Neuronal stem cell (in vitro differentiated cells): ENCODE data around the gene ENTHD1.

Source experiments
- DNase-seq: peaks from one replicate; pipeline ENCODE4 v3.0.0-alpha.2; 2013; ENCODE audit warnings: low spot score
- H2AFZ ChIP-seq: one replicate; pipeline ENCODE4 v1.6.1; 2013; ENCODE audit warnings: mild to moderate bottlenecking, low read length, inconsistent platforms
- H2AK5ac ChIP-seq: 2 replicates; pipeline ENCODE4 v1.6.1; 2013; ENCODE audit warnings: low read depth, mild to moderate bottlenecking, inconsistent platforms, low read length, moderate library complexity, mixed read lengths
- H2BK120ac ChIP-seq: 2 replicates; pipeline ENCODE4 v1.6.1; 2013; ENCODE audit warnings: low read depth, mild to moderate bottlenecking, inconsistent platforms, low read length, moderate library complexity, mixed read lengths
- H2BK12ac ChIP-seq: one replicate; pipeline ENCODE4 v1.6.1; 2013; ENCODE audit warnings: low read length, inconsistent platforms
- H2BK15ac ChIP-seq: 2 replicates; pipeline ENCODE4 v1.6.1; 2013; ENCODE audit warnings: mild to moderate bottlenecking, low read length, inconsistent platforms, mixed read lengths
- H2BK5ac ChIP-seq: one replicate; pipeline ENCODE4 v1.6.1; 2013; ENCODE audit warnings: inconsistent platforms, mild to moderate bottlenecking, low read length, moderate library complexity
- H3K14ac ChIP-seq: one replicate; pipeline ENCODE4 v1.6.1; 2013; ENCODE audit warnings: low read length, inconsistent platforms
- H3K18ac ChIP-seq: 2 replicates; pipeline ENCODE4 v1.6.1; 2013; ENCODE audit warnings: low read length, inconsistent platforms
- H3K23ac ChIP-seq: 2 replicates; pipeline ENCODE4 v1.6.1; 2013; ENCODE audit warnings: low read depth, mild to moderate bottlenecking, mixed read lengths, low read length, inconsistent platforms; ENCODE audit not compliant: poor library complexity
- H3K27ac ChIP-seq: replicated peaks from 3 replicates; pipeline ENCODE4 v1.5.1; 2013; ENCODE audit warnings: low read length, inconsistent platforms
- H3K27me3 ChIP-seq, 3 experiments: 2 replicates each; pipeline ENCODE4 v1.6.1; 2013; ENCODE audit warnings: low read length in 3 of 3, mild to moderate bottlenecking in 2 of 3, inconsistent platforms in 1 of 3, low read depth in 1 of 3, mixed read lengths in 1 of 3, moderate library complexity in 1 of 3; ENCODE audit not compliant: control insufficient read depth in 3 of 3, insufficient read depth in 3 of 3
- H3K36me3 ChIP-seq, 2 donors: replicated peaks in 1 of 2; 2 replicates each; pipeline ENCODE4 v1.6.1; 2013; ENCODE audit warnings: low read length in 2 of 2; ENCODE audit not compliant: control insufficient read depth in 2 of 2, insufficient read depth in 2 of 2
- H3K4ac ChIP-seq: 2 replicates; pipeline ENCODE4 v1.6.1; 2013; ENCODE audit warnings: inconsistent platforms, mild to moderate bottlenecking, low read length, moderate library complexity
- H3K4me1 ChIP-seq, 2 donors: 1 replicate in 1 of 2; 2 replicates in 1 of 2; pipeline ENCODE4 v1.6.1; 2013; ENCODE audit warnings: low read length in 2 of 2, low read depth in 1 of 2; ENCODE audit not compliant: control insufficient read depth in 2 of 2, insufficient read depth in 1 of 2
- H3K4me2 ChIP-seq: one replicate; pipeline ENCODE4 v1.6.1; 2013; ENCODE audit warnings: mild to moderate bottlenecking, low read length, inconsistent platforms; ENCODE audit not compliant: insufficient read depth, poor library complexity, severe bottlenecking
- H3K4me3 ChIP-seq, 2 donors: 2 replicates each; pipeline ENCODE4 v1.5.1; 2013; ENCODE audit warnings: low read length in 2 of 2, mild to moderate bottlenecking in 2 of 2, inconsistent platforms in 1 of 2, moderate library complexity in 1 of 2
- H3K79me1 ChIP-seq: one replicate; pipeline ENCODE4 v1.6.1; 2013; ENCODE audit warnings: low read depth, mild to moderate bottlenecking, inconsistent platforms, low read length, moderate library complexity
- H3K9ac ChIP-seq: one replicate; pipeline ENCODE4 v1.6.1; 2013; ENCODE audit warnings: mild to moderate bottlenecking, low read depth, low read length, inconsistent platforms; ENCODE audit not compliant: poor library complexity
- H3K9me3 ChIP-seq, 2 donors: replicated peaks in 1 of 2; 2 replicates each; pipeline versions ENCODE3 to v1.6.1; 2013; ENCODE audit warnings: low read length in 2 of 2, mild to moderate bottlenecking in 2 of 2, inconsistent platforms in 1 of 2, low read depth in 1 of 2, mixed read lengths in 1 of 2, moderate library complexity in 1 of 2; ENCODE audit not compliant: control insufficient read depth in 2 of 2, insufficient read depth in 1 of 2
- H4K8ac ChIP-seq: one replicate; pipeline ENCODE4 v1.6.1; 2013; ENCODE audit warnings: low read depth, mild to moderate bottlenecking, inconsistent platforms, low read length, moderate library complexity
- H4K91ac ChIP-seq: one replicate; pipeline ENCODE4 v1.6.1; 2013; ENCODE audit warnings: low read length, low read depth, mild to moderate bottlenecking, inconsistent platforms; ENCODE audit not compliant: poor library complexity
- WGBS, 2 donors: extraction: QIAGEN DNeasy Blood & Tissue Kit; methylation state at CpG; one replicate each; pipeline ENCODE4 v1.1.7; 2013; ENCODE audit warnings: missing lambda C conversion rate in 2 of 2, mixed read lengths in 1 of 2; ENCODE audit not compliant: insufficient read length in 2 of 2, insufficient replicate concordance in 1 of 2; ENCODE audit errors: extremely low coverage in 2 of 2; 5-methylcytosine and 5-hydroxymethylcytosine counted together

ENTHD1 gene

GRCh38 chr22:39900306-39901227 lies 7.0 kb upstream of the ENTHD1 start, which contains the start of gene GRAP2:
GRAP2 (plus strand) TSS chr22:39901084; CDS start chr22:39947107, 46,023 bp downstream.
- Histone ChIP-seq H2BK5ac (no peak within 1 kb of the TSS), H2BK12ac (no peak within 1 kb of the TSS), H3K9me3 (no peaks in the 10 kb centered on the region), H2BK15ac (no peak within 1 kb of the TSS), H3K4me3 (no peak within 1 kb of the TSS), H3K79me1 (no peaks in the 10 kb centered on the region), H3K27me3 (peaks cover 0 to 10% (median 0%) of the 10 kb centered on the region in 3 experiments), H3K9ac (no peak within 1 kb of the TSS), H3K4me1 (no peaks in the 10 kb centered on the region), H3K14ac (no peak within 1 kb of the TSS), H2AK5ac (no peak within 1 kb of the TSS), H4K91ac (no peak within 1 kb of the TSS), H3K4me2 (no peak within 1 kb of the TSS), H3K4ac (no peak within 1 kb of the TSS), H2AFZ (no peak within 1 kb of the TSS), H3K27ac (no peak within 1 kb of the TSS), H4K8ac (no peak within 1 kb of the TSS), H3K23ac (no peak within 1 kb of the TSS), H3K36me3 (no peaks in the 10 kb centered on the region), H2BK120ac (no peak within 1 kb of the TSS), H3K18ac (no peak within 1 kb of the TSS)
- no peak for DNase-seq
- WGBS, 2 donors: no CpG with 5 or more reads among the region's 4 CpGs

GRCh38 chr22:39898997-39899396 lies 5.4 kb upstream of the ENTHD1 start:
- no peak overlapping the region for H3K4ac ChIP-seq
- H2BK120ac ChIP-seq: no peak overlapping the region
- no peak overlapping the region for H3K4me3 ChIP-seq
- H4K91ac ChIP-seq: no peak overlapping the region
- no peak overlapping the region for H3K18ac ChIP-seq
- H3K79me1 ChIP-seq: no peaks in the 10 kb centered on the region
- no peak for DNase-seq
- no peak overlapping the region for H3K14ac ChIP-seq
- no peaks in the 10 kb centered on the region for H3K4me1 ChIP-seq
- H2BK15ac ChIP-seq: no peak overlapping the region
- H3K23ac ChIP-seq: no peak overlapping the region
- H3K27me3 ChIP-seq: peaks cover 0 to 10% (median 0%) of the 10 kb centered on the region in 3 experiments
- no CpG with 5 or more reads among the region's 2 CpGs for WGBS, 2 donors
- no peak overlapping the region for H2BK5ac ChIP-seq
- no peak overlapping the region for H4K8ac ChIP-seq
- H2AK5ac ChIP-seq: no peak overlapping the region
- no peak overlapping the region for H2BK12ac ChIP-seq
- no peak overlapping the region for H3K4me2 ChIP-seq
- no peaks in the 10 kb centered on the region for H3K36me3 ChIP-seq
- H3K27ac ChIP-seq: no peak overlapping the region
- no peaks in the 10 kb centered on the region for H3K9me3 ChIP-seq
- H2AFZ ChIP-seq: no peak overlapping the region
- H3K9ac ChIP-seq: no peak overlapping the region

- Histone ChIP-seq H3K27me3 (peaks cover 0 to 13% (median 0%) of the 10 kb centered on the region in 3 experiments), H2AK5ac (no peak overlapping the region), H2AFZ (no peak overlapping the region), H3K4ac (no peak overlapping the region), H3K4me1 (no peaks in the 10 kb centered on the region), H3K27ac (no peak overlapping the region), H3K9ac (no peak overlapping the region), H2BK120ac (no peak overlapping the region), H3K18ac (no peak overlapping the region), H2BK12ac (no peak overlapping the region), H2BK5ac (no peak overlapping the region), H4K91ac (no peak overlapping the region), H2BK15ac (no peak overlapping the region), H4K8ac (no peak overlapping the region), H3K23ac (no peak overlapping the region), H3K4me3 (no peak overlapping the region), H3K36me3 (no peaks in the 10 kb centered on the region), H3K79me1 (no peaks in the 10 kb centered on the region), H3K9me3 (no peaks in the 10 kb centered on the region), H3K14ac (no peak overlapping the region), H3K4me2 (no peak overlapping the region)
- WGBS, 2 donors: no CpG with 5 or more reads among the region's 3 CpGs
- no peak for DNase-seq
Observed at GRCh38 chr22:39897841-39898240, 4.3 kb upstream of the ENTHD1 start.

- Histone ChIP-seq H2BK12ac (no peak overlapping the region), H3K4ac (no peak overlapping the region), H3K79me1 (no peaks in the 10 kb centered on the region), H3K23ac (no peak overlapping the region), H3K9ac (no peak overlapping the region), H4K91ac (no peak overlapping the region), H2BK15ac (no peak overlapping the region), H3K18ac (no peak overlapping the region), H3K4me1 (no peaks in the 10 kb centered on the region), H3K4me2 (no peak overlapping the region), H2AFZ (no peak overlapping the region), H3K14ac (no peak overlapping the region), H3K27ac (no peak overlapping the region), H3K36me3 (no peaks in the 10 kb centered on the region), H3K4me3 (no peak overlapping the region), H2BK5ac (no peak overlapping the region), H2BK120ac (no peak overlapping the region), H4K8ac (no peak overlapping the region), H2AK5ac (no peak overlapping the region), H3K9me3 (no peaks in the 10 kb centered on the region), H3K27me3 (peaks cover 0 to 15% (median 0%) of the 10 kb centered on the region in 3 experiments)
- DNase-seq: no peak
- WGBS, 2 donors: no CpG with 5 or more reads among the region's 6 CpGs
Observed at GRCh38 chr22:39896313-39896996, 2.9 kb upstream of the ENTHD1 start.
